ENCODE data around the gene OSBPL5.

GRCh38 chr11:3203221-3204043, 38.3 kb upstream of the OSBPL5 start:
- TF ChIP-seq, protein P1, sequence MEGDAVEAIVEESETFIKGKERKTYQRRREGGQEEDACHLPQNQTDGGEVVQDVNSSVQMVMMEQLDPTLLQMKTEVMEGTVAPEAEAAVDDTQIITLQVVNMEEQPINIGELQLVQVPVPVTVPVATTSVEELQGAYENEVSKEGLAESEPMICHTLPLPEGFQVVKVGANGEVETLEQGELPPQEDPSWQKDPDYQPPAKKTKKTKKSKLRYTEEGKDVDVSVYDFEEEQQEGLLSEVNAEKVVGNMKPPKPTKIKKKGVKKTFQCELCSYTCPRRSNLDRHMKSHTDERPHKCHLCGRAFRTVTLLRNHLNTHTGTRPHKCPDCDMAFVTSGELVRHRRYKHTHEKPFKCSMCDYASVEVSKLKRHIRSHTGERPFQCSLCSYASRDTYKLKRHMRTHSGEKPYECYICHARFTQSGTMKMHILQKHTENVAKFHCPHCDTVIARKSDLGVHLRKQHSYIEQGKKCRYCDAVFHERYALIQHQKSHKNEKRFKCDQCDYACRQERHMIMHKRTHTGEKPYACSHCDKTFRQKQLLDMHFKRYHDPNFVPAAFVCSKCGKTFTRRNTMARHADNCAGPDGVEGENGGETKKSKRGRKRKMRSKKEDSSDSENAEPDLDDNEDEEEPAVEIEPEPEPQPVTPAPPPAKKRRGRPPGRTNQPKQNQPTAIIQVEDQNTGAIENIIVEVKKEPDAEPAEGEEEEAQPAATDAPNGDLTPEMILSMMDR (conservative IDR thresholded peaks at IDR 0.05; ENCODE audit: low read depth, low read length): peak; percentile 16; the same call in 1 of the 2 replicates
- no peak for TF ChIP-seq EZH2 (IDR thresholded peaks at IDR 0.05; ENCODE audit: low read length, unreplicated experiment)
